HepG2 (cell line): Measurements from ENCODE around the gene NEK5. TPM values are rescaled to one million over a fixed set of nuclear protein-coding genes. Genes with fewer than 3 reads are reported as not detected.

Experiments used
- BRD4 ChIP-seq: sonication (generic); formaldehyde crosslinking; IDR thresholded peaks from 2 replicates; pipeline ENCODE4 v1.4.0; 2020; ENCODE audit warnings: missing genetic modification reagents
- CEBPG ChIP-seq: IDR thresholded peaks from 2 replicates; pipeline ENCODE4 v1.6.1; 2016
- CENPBD1 ChIP-seq: sonication (generic); formaldehyde crosslinking; IDR thresholded peaks from 2 replicates; pipeline ENCODE4 v1.8.0; 2022; ENCODE audit warnings: missing genetic modification reagents, low read depth, mild to moderate bottlenecking, borderline replicate concordance
- CENPT ChIP-seq: sonication (generic); formaldehyde crosslinking; IDR thresholded peaks from 2 replicates; pipeline ENCODE4 v1.8.0; 2022; ENCODE audit warnings: low read depth, mild to moderate bottlenecking, moderate library complexity, missing genetic modification reagents
- DZIP1 ChIP-seq: sonication (generic); formaldehyde crosslinking; IDR thresholded peaks from 2 replicates; pipeline ENCODE4 v1.5.0; 2020; ENCODE audit warnings: mild to moderate bottlenecking, missing genetic modification reagents
- GMEB2 ChIP-seq: IDR thresholded peaks from 2 replicates; pipeline ENCODE4 v1.6.1; 2016; ENCODE audit warnings: missing biosample characterization, missing genetic modification reagents, low read depth
- HNRNPLL ChIP-seq: fragments of 200-400 bp; formaldehyde crosslinking; IDR thresholded peaks from 2 replicates; pipeline ENCODE4 v1.6.1; 2017; ENCODE audit warnings: mild to moderate bottlenecking, low read depth, low read length; ENCODE audit not compliant: poor library complexity, severe bottlenecking
- KDM5A ChIP-seq: fragments of 200-600 bp; sonication (generic); IDR thresholded peaks from 2 replicates; pipeline ENCODE4 v1.7.0; 2018; ENCODE audit warnings: antibody characterized with exemption, mild to moderate bottlenecking, low read length, borderline replicate concordance
- MAFF ChIP-seq: IDR thresholded peaks from 2 replicates; pipeline ENCODE4 v1.6.1; 2011; ENCODE audit warnings: low read depth, low read length, improper control_type of control experiment
- NFRKB ChIP-seq: fragments of 450-650 bp; IDR thresholded peaks from 2 replicates; pipeline ENCODE4 v1.6.1; 2017
- PAWR ChIP-seq: sonication (generic); formaldehyde crosslinking; IDR thresholded peaks from 2 replicates; pipeline ENCODE4 v1.4.0; 2020; ENCODE audit warnings: missing genetic modification reagents, mild to moderate bottlenecking, borderline replicate concordance
- RORA ChIP-seq: sonication (generic); formaldehyde crosslinking; IDR thresholded peaks from 2 replicates; pipeline ENCODE4 v1.5.0; 2020; ENCODE audit warnings: mild to moderate bottlenecking, missing genetic modification reagents, moderate library complexity
- SETDB1 ChIP-seq: sonication (generic); formaldehyde crosslinking; IDR thresholded peaks from 2 replicates; pipeline ENCODE4 v1.5.1; 2020; ENCODE audit warnings: missing genetic modification reagents, mild to moderate bottlenecking, borderline replicate concordance
- SIN3A ChIP-seq: IDR thresholded peaks from 2 replicates; pipeline ENCODE4 v1.6.1; 2011; ENCODE audit warnings: low read depth, mild to moderate bottlenecking, control low read depth, low read length, borderline replicate concordance
- STAG1 ChIP-seq: sonication (generic); formaldehyde crosslinking; IDR thresholded peaks from 2 replicates; pipeline ENCODE4 v1.4.0; 2020; ENCODE audit warnings: missing genetic modification reagents
- SYNCRIP ChIP-seq: fragments of 200-400 bp; formaldehyde crosslinking; IDR thresholded peaks from 2 replicates; pipeline ENCODE4 v1.6.1; 2018; ENCODE audit warnings: mild to moderate bottlenecking, low read depth, low read length; ENCODE audit not compliant: insufficient read depth
- TARDBP ChIP-seq: sonication (generic); formaldehyde crosslinking; IDR thresholded peaks from 2 replicates; pipeline ENCODE4 v1.8.0; 2022; ENCODE audit warnings: mild to moderate bottlenecking, missing genetic modification reagents
- YEATS4 ChIP-seq: sonication (generic); formaldehyde crosslinking; IDR thresholded peaks from 2 replicates; pipeline ENCODE4 v1.4.0; 2020; ENCODE audit warnings: missing genetic modification reagents, borderline replicate concordance
- ZBTB37 ChIP-seq: sonication (generic); formaldehyde crosslinking; IDR thresholded peaks from 2 replicates; pipeline ENCODE4 v1.4.0; 2020; ENCODE audit warnings: mild to moderate bottlenecking, missing genetic modification reagents
- ZFP36 ChIP-seq: fragments of 150-350 bp; IDR thresholded peaks from 2 replicates; pipeline ENCODE4 v1.6.1; 2018; ENCODE audit warnings: borderline replicate concordance, low read length, low read depth; ENCODE audit not compliant: partially characterized antibody
- ZNF224 ChIP-seq: sonication (generic); formaldehyde crosslinking; IDR thresholded peaks from 2 replicates; pipeline ENCODE4 v1.5.0; 2020; ENCODE audit warnings: mild to moderate bottlenecking, missing genetic modification reagents
- ZNF3 ChIP-seq: IDR thresholded peaks from 2 replicates; pipeline ENCODE4 v1.7.0; 2017; ENCODE audit warnings: inconsistent platforms
- ZNF567 ChIP-seq: sonication (generic); formaldehyde crosslinking; IDR thresholded peaks from 2 replicates; pipeline ENCODE4 v1.8.1; 2023; ENCODE audit warnings: mild to moderate bottlenecking, missing genetic modification reagents, borderline replicate concordance
- ZSCAN22 ChIP-seq: sonication (generic); formaldehyde crosslinking; IDR thresholded peaks from 2 replicates; pipeline ENCODE4 v1.4.0; 2020; ENCODE audit warnings: mild to moderate bottlenecking, missing genetic modification reagents
- ZSCAN29 ChIP-seq: sonication (generic); formaldehyde crosslinking; conservative IDR thresholded peaks from 2 replicates; pipeline ENCODE4 v1.4.0; 2020; ENCODE audit warnings: mild to moderate bottlenecking, missing genetic modification reagents
- polyA plus RNA-seq, 8 experiments: library from polyadenylated mRNA; depleted of rRNA in 3 of 8; stranded (reverse) in 7 of 8; unstranded in 1 of 8; fragments of >200 nt; fragmentation: Illumina TruSeq in 4 of 8; extraction: Trizol in 4 of 8; gene quantifications; 2 replicates each; pipeline versions ENCODE4 v1.2.1 to v1.2.3, GENCODE V29; 2011 to 2016; ENCODE audit warnings: low read depth in 4 of 8, missing spikeins in 1 of 8, mixed read lengths in 1 of 8; ENCODE audit not compliant: insufficient read depth in 1 of 8
- total RNA-seq, 5 experiments: library from RNA; depleted of rRNA; stranded (reverse); fragments of >200 nt; fragmentation: Illumina TruSeq; extraction: Trizol; gene quantifications; 2 replicates each; pipeline ENCODE4 v1.2.3, GENCODE V29; 2016; ENCODE audit warnings: low read depth in 1 of 5

Gene NEK5
- total and polyA plus RNA-seq, 2 of the 13 experiments (the other 11 are each of a cell fraction or from before 2014, with no cell fraction given), result 0.12 to 0.22 TPM

GRCh38 chr13:51997641-51998330 is 131.1 kb downstream of the NEK5 start (continued):
- no peak for TF ChIP-seq ZBTB37 (CRISPR knock-in tag)
- TF ChIP-seq NFRKB, result no peak
- TF ChIP-seq DZIP1, result no peak
- peak; percentile 59; the same call in 1 of the 2 replicates for TF ChIP-seq CEBPG
- TF ChIP-seq BRD4 (CRISPR knock-in tag), result no peak
- TF ChIP-seq ZNF3 (CRISPR knock-in tag), result no peak
- no peak for TF ChIP-seq PAWR
- peak; percentile 63; the same call in 1 of the 2 replicates for TF ChIP-seq TARDBP (CRISPR knock-in tag)
- TF ChIP-seq ZNF224 (CRISPR knock-in tag), result no peak
- no peak for TF ChIP-seq MAFF
- TF ChIP-seq ZSCAN22 (CRISPR knock-in tag), result no peak
- TF ChIP-seq ZFP36, result no peak
- no peak for TF ChIP-seq HNRNPLL
- TF ChIP-seq GMEB2, result no peak
- no peak for TF ChIP-seq CENPBD1 (CRISPR knock-in tag)
- TF ChIP-seq SYNCRIP, result no peak
- peak; percentile 54; the same call in 1 of the 2 replicates for TF ChIP-seq SIN3A
- TF ChIP-seq SETDB1 (CRISPR knock-in tag), result no peak
- TF ChIP-seq ZSCAN29 (CRISPR knock-in tag), result 0 out of 2 replicates have a peak, but pooled peaks have one; percentile 9
- no peak for TF ChIP-seq CENPT
- TF ChIP-seq YEATS4, result no peak
- TF ChIP-seq STAG1 (CRISPR knock-in tag), result peak; percentile 25
- TF ChIP-seq ZNF567 (CRISPR knock-in tag), result no peak
- TF ChIP-seq KDM5A, result no peak
- TF ChIP-seq RORA (CRISPR knock-in tag), result no peak
